KOPT-K1 (cell line): ENCODE data around the gene BBS7.

Source experiments
- H3K27ac ChIP-seq: fragments of 200-600 bp; sonication (generic); 2 replicates; pipeline ENCODE4 v1.5.1; 2016; ENCODE audit warnings: antibody characterized with exemption, mild to moderate bottlenecking, low read depth, low read length; ENCODE audit not compliant: poor library complexity, severe bottlenecking
- H3K36me3 ChIP-seq: fragments of 200-600 bp; sonication (generic); 2 replicates; pipeline ENCODE4 v1.5.1; 2017; ENCODE audit warnings: antibody characterized with exemption, mild to moderate bottlenecking, low read length, moderate library complexity; ENCODE audit not compliant: insufficient read depth
- H3K9me3 ChIP-seq: fragments of 200-600 bp; sonication (generic); 2 replicates; pipeline ENCODE4 v1.5.1; 2017; ENCODE audit warnings: antibody characterized with exemption, low read length, mild to moderate bottlenecking; ENCODE audit not compliant: insufficient read depth, poor library complexity, severe bottlenecking

Gene BBS7

DNA sequence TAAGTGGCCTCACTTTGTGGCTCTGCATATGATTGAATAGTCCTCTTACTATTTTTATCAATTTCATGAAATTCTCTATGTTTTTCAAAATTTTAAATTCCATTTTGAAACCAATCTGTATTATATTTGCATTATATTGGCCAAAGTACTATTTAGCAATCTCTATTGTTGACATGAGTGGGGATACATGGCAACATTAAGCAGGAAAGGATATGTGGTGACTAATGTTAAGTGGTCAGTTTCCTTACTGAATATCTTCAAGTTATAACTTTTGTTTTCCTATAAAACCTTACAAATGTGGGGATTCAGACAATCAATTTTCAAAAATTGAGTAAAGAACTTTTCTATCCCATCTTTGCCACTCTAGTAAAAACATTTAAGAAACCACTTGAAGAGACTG is 10.2 kb downstream of the BBS7 start:
- Histone ChIP-seq H3K27ac (no peak overlapping the region), H3K9me3 (no peaks in the 10 kb centered on the region), H3K36me3 (peaks cover 45% of the 10 kb centered on the region)

DNA sequence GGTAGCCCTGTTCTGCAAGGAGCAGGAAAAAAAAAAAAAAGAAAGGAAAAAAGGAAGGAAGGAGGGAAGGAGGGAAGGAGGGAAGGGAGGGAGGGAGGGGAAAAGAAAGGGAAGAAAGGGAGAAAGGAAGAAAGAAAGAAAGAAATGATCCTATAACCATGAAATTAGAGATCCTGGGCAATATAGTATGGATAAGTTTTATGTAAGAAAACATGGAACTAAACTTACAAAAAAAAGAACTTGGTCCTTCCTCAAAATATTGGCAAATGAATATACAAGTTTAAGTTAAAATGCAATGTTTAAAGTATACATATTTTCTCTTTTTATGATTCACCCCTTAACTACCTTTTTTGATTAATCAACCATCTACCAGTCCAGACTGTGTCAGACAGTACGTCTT is 18.9 kb downstream of the BBS7 start:
- Histone ChIP-seq H3K36me3 (peaks cover 23% of the 10 kb centered on the region), H3K9me3 (no peaks in the 10 kb centered on the region), H3K27ac (no peak overlapping the region)

DNA sequence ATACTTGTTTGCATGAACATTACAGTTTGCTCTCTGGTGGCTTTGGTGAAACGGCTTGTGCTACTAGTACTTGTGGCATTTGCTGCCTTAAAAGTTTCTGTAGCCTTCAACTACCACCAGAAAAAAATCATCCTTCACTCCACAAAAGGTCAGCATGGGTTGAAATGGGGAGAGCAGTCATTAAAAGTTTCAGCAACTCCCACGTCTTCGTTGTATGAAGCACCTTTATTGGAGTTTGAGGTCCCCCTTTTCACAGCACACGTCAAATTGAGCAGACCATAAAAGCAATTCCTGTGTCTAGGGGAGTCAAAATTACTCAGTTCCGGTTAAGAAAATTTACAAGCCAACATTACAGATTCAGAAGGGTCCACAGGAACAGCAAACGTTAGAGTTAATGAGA is 23.6 kb downstream of the BBS7 start:
- Histone ChIP-seq H3K9me3 (no peaks in the 10 kb centered on the region), H3K36me3 (peaks cover 47% of the 10 kb centered on the region), H3K27ac (no peak overlapping the region)

DNA sequence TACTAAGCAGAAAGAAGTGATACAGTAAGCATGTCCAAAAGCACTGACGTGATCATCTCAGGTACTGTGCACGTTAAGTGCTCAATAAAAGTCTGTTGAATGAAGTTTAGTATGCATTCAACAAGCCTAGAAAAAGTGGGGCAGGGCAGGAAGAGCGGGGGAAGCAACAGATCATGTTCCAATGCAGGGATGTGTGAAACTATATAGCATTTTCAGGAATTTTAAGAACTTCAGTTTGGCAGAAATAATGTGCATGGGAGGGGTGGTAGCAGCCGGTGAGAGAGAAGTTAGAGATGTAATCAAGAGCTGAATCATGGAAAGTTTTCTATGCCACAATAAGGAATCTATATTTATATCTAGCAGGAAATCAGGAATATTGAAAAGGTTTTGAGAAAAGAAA is 27.4 kb downstream of the BBS7 start:
- peaks cover 68% of the 10 kb centered on the region for H3K36me3 ChIP-seq
- H3K9me3 ChIP-seq = peaks cover 5% of the 10 kb centered on the region
- no peak overlapping the region for H3K27ac ChIP-seq

DNA sequence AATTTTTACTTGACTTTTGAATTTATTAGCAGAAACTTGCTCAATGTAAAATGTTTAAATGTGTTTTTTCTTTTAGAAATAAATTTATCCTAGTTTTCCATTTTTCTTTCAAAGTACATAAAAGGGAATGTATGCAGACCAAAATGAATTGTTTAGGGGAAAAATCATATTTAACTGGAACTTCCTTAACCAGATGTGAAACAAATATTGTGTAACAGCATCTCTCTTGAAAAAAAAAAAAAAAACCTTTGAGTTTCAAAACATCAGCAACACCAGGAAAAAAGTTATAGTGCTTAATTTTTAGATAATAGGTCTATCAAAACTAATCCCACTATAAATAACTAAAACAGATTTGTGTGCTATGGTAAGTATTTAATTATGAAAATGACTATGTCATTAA is 32.1 kb downstream of the BBS7 start:
- H3K27ac ChIP-seq = no peak overlapping the region
- H3K9me3 ChIP-seq = peaks cover 5% of the 10 kb centered on the region
- H3K36me3 ChIP-seq = peaks cover 51% of the 10 kb centered on the region

DNA sequence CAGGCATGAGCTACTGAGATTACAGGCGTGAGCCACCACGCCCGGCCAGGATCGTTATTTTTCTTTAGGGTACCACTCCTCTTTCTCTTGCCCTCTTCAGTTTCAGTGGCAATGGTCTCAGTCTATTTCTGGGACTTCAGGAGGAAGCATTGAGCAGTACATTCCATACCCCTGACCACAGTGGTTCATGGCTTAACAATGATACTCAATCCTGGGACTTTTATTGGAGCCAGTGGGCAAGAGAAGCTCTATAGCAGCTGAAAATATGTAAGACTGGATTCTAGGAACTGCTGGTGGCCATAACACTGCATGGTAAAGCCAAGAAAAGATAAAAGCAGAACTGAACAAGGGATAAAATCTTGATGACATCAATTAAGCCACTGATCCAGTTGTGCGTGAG is 40.8 kb downstream of the BBS7 start:
- H3K27ac ChIP-seq = no peak overlapping the region
- peaks cover 41% of the 10 kb centered on the region for H3K36me3 ChIP-seq
- no peaks in the 10 kb centered on the region for H3K9me3 ChIP-seq

DNA sequence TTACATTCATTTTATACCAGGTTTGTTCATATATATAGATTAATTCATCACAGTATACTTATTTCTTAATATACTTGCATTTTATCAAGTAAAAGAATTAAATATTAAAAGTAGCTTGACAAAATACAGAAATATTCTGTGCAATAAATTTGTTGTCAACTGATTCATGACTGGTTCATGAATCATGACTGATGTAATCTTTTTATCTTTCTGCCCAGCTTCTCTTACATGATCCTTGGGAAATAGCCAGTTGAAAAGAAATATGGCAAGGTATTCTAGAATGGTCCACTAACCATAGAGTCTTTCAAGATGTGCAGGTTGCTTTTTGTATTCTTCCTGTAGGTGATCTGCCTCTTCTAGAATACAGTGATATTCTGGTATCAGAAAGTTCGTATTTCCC is 42.4 kb downstream of the BBS7 start:
- Histone ChIP-seq H3K9me3 (no peaks in the 10 kb centered on the region), H3K27ac (no peak overlapping the region)

DNA sequence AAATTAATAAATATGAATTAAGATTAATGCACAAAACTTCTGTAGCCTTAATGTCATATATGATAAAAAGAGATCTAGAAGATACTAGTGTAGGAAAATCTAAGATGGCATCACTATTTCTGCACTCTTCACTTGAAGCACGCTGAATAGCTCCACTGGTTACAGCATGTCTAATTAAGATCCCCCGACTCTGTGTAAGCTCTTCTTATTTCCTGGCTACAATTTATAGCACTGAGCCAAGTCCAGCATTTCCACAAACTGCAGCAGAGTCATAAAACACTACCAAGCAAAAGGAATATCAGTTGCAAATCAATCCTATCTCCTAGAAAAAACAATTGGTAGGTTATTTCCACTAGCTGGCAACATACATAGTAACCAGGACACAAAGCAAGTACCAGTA is 45.3 kb downstream of the BBS7 start:
- H3K9me3 ChIP-seq = no peaks in the 10 kb centered on the region
- no peak overlapping the region for H3K27ac ChIP-seq
- H3K36me3 ChIP-seq = peaks cover 50% of the 10 kb centered on the region

More for the DNA sequence above, 42.4 kb downstream of the BBS7 start:
- H3K36me3 ChIP-seq = peaks cover 38% of the 10 kb centered on the region

DNA sequence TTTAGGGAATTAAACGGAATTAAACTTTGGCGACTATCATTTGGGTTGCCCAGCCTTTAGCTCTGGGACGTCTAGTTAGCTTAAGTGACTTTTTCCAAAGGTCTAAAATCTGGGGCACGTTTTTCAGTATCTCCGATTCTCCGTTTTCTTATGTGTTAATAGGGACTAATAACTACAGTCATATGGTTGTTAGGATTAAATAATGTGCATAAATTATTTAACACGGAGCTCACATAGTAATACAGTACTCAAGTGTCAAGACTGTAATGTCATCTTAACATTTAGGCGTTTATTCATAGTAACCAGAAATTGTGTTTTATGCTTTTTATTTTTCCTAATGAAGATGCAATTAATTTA is 46.1 kb downstream of the BBS7 start:
- H3K9me3 ChIP-seq = no peaks in the 10 kb centered on the region
- peak overlapping the region; percentile 95 for H3K27ac ChIP-seq
- peaks cover 58% of the 10 kb centered on the region for H3K36me3 ChIP-seq

DNA sequence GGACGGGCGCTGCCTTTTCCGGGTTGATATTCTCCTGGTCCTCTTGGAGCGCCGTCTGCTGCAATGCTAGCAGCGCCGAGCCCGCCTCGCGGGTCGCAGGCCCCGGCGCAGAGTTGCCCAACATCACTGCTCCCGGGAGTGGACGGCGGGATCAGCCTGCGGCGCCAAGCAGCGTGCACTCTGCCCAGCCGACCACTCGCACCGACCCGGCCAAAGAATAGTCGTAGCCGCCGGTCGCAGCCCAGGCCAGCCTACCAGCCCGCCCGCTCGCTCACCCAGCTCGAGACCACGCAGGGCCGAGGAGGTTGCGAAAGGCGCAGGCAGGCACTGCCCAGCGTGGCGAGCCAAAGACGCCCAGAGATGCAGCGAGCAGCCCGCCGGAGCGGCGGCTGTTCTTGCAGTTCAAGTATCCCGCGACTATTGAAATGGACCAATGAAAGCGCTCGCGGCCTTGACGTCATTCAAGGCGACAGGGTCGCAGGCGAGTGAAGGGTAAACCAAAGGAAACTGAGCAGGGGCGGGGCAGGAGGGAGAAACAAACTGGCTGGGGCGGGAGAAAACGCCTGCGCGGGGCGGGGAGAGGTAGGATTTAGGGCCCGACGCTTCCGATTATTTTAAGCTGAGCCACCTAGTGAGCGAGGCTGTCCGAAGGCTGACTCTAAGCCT is 46.6 kb downstream of the BBS7 start, which contains the start of gene CCNA2:
CCNA2 (minus strand) TSS at position 379 of the 666 bp plus-strand sequence; CDS start at position 124, 255 bp downstream.
- H3K27ac ChIP-seq = peak within 1 kb of the TSS; percentile 95
- peaks cover 63% of the 10 kb centered on the region for H3K36me3 ChIP-seq
- no peaks in the 10 kb centered on the region for H3K9me3 ChIP-seq

DNA sequence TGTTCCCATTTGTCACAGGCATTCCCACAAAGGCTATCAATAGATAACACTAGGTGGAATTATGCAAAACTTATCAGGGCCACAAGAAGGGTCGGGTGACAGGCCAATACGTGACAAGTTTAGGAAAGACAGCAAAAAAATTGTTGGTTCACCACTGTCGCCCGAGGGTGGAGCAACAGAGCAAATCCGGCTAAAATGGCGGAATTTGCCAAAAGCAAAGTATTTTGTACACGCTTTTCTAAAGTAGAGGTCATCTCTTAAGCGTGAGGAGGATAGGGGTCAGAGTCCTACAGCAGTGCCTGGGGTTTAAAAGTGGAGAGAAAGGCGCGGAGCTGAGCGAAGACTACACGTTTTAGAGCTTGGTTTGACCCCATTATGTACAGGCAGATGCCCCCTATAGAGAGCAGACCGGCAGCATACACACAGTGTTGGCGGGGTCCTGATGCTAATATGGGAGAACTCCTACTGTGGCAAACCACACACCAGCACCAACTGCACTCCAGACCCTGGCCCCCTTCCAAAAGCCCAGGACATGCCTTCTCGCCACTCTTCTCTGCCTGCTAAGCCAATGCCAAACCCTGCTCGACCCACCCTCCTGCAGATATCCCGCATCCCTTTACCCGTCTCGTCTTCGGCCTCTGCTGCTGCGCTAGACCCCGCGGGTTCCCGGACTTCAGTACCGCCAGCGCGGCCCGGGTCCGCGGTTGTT is 47.3 kb downstream of the BBS7 start:
- peak overlapping the region; percentile 95 for H3K27ac ChIP-seq
- no peaks in the 10 kb centered on the region for H3K9me3 ChIP-seq
- H3K36me3 ChIP-seq = peaks cover 67% of the 10 kb centered on the region

DNA sequence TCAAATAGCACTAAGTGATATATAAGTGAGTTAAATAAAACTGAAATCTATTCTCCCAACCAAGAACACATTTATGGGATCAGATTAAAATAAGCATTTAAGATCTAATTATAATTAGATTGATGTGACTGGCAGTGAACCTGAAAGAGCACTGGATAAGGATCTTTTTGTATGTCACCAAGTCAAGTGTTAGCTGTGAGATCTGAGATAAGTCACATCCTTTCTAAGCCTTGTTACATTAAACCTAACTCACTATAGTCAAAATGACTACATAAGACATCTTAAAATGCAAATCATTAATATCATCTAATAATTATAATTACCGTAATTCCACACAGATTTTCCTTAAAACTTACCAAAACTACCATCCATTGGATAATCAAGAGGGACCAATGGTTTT is 48.2 kb downstream of the BBS7 start:
- H3K9me3 ChIP-seq = no peaks in the 10 kb centered on the region
- H3K27ac ChIP-seq = peak overlapping the region; percentile 95
- H3K36me3 ChIP-seq = peaks cover 68% of the 10 kb centered on the region

DNA sequence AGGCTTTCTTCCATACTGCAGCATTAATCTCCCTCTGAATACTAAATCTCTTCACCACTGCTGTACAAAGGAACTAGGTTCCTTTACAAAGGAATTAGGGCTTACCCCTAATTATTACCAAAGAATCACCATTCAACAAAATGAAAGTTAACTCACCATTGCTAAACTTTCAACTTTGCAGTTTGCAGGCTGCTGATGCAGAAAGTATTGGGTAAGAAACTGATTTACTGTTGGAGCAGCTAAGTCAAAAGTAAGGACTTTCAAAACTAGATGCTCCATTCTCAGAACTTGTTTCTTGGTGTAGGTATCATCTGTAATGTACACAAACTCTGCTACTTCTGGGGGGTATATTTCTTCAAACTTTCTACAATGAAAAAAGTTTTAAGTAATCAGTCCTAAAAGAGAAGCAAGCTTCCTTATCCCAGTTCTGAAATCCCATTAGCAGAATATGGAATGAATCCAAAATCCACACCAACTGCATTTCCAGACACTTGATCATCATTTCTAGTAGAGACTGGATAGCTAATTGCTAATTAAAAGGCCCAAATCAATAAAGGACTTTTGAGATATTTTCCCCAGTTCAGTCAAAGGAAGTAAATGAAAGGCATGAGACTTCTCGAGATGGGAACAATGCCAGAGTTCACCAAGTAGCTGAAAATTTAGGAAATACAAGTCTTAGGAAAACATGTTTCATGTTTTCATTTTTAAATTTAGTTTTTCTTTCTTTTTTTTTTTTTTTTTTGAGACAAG is 50.9 kb downstream of the BBS7 start:
- Histone ChIP-seq H3K36me3 (peaks cover 86% of the 10 kb centered on the region), H3K9me3 (no peaks in the 10 kb centered on the region), H3K27ac (no peak overlapping the region)

DNA sequence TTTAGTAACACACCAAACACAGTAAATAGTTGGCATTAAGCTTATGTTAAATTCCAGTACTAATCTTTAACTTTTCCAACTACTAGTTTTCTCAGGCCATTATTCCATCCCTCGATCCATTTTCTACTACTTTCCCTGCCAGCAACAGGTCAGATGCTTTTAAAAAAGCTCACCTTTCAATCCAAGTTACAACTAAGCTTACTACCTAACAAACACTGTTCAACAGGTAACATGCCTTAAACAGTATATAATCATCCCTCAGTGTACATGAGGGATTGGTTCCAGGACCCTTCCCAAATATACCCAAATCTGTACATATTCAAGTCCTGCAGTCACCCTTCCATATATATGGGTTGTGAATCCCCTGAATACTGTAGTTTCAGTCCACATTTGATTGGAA is 52.1 kb downstream of the BBS7 start:
- Histone ChIP-seq H3K27ac (no peak overlapping the region), H3K9me3 (no peaks in the 10 kb centered on the region), H3K36me3 (peaks cover 96% of the 10 kb centered on the region)

DNA sequence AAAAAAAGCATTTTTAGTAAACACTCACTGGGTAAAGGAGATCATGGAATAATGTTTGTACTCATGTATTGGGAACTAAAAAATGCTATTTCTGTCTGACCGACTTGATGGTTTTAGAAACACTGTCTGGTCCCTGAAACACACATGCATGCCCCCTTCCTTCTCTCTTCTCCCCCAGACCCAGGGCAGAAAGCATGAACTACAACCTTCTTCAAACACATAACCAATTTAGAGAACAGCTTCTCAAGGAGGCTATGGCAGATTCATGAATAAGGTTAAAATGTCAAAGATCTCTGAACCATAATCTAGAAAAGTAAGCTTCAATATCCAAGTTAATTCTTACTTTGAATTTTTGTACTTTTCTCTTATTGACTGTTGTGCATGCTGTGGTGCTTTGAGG is 52.6 kb downstream of the BBS7 start:
- H3K27ac ChIP-seq = no peak overlapping the region
- H3K9me3 ChIP-seq = no peaks in the 10 kb centered on the region
- peaks cover 99% of the 10 kb centered on the region for H3K36me3 ChIP-seq
